ENCODE data around the gene ALS2CL. TPM values are rescaled to one million over a fixed set of nuclear protein-coding genes. Genes with fewer than 3 reads are reported as not detected.

Gene ALS2CL
- total and polyA plus RNA-seq, 2 experiments from 2014 or later, result 3.4 to 11.8 TPM

GRCh38 chr3:46714728-46715506, 21.4 kb upstream of the ALS2CL start:
- Mint-ChIP-seq H3K4me3 (no peak overlapping the region), H3K4me1 (peaks cover 3% of the 10 kb centered on the region; the same call in 2 of the 3 replicates), H3K9me3 (no peaks in the 10 kb centered on the region), H3K36me3 (ENCODE audit: low read depth) (no peaks in the 10 kb centered on the region), H3K27ac (no peak overlapping the region), H3K27me3 (ENCODE audit: insufficient read depth, low read depth, poor library complexity) (peaks cover 2% of the 10 kb centered on the region)
- Histone ChIP-seq H3K27me3 (ENCODE audit: insufficient read depth) (no peaks in the 10 kb centered on the region), H3K27ac (ENCODE audit: low read depth) (no peak overlapping the region), H3K4me3 (no peak overlapping the region), H3F3A (replicated peaks; ENCODE audit: low read depth) (no peaks in the 10 kb centered on the region), H3K4me1 (ENCODE audit: insufficient read depth) (no peaks in the 10 kb centered on the region), H4K20me1 (replicated peaks; ENCODE audit: insufficient read depth) (no peaks in the 10 kb centered on the region), H3K9me2 (ENCODE audit: insufficient read depth) (no peaks in the 10 kb centered on the region), H2AFZ (no peak overlapping the region), H3K36me3 (ENCODE audit: insufficient read depth) (no peaks in the 10 kb centered on the region), H3K4me2 (no peak overlapping the region), H3K79me2 (replicated peaks; ENCODE audit: insufficient read depth) (no peaks in the 10 kb centered on the region)
- TF ChIP-seq, protein P1, sequence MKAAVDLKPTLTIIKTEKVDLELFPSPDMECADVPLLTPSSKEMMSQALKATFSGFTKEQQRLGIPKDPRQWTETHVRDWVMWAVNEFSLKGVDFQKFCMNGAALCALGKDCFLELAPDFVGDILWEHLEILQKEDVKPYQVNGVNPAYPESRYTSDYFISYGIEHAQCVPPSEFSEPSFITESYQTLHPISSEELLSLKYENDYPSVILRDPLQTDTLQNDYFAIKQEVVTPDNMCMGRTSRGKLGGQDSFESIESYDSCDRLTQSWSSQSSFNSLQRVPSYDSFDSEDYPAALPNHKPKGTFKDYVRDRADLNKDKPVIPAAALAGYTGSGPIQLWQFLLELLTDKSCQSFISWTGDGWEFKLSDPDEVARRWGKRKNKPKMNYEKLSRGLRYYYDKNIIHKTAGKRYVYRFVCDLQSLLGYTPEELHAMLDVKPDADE (IDR thresholded peaks at IDR 0.05), result no peak
- TF ChIP-seq EZH2 (IDR thresholded peaks at IDR 0.05; ENCODE audit: low read depth, unreplicated experiment) (no peak), EZH2phosphoT487 (IDR thresholded peaks at IDR 0.05; ENCODE audit: unreplicated experiment) (no peak), STAT1 (IDR thresholded peaks at IDR 0.05; ENCODE audit: unreplicated experiment) (no peak), ZNF331 (CRISPR knock-in tag; IDR thresholded peaks at IDR 0.05; ENCODE audit: low read depth) (no peak), ZNF114 (CRISPR knock-in tag; IDR thresholded peaks at IDR 0.05) (no peak), JUNB (IDR thresholded peaks at IDR 0.05; ENCODE audit: unreplicated experiment) (no peak), POLR2AphosphoS5 (IDR thresholded peaks at IDR 0.05; ENCODE audit: low read depth) (no peak), NANOG (IDR thresholded peaks at IDR 0.05; ENCODE audit: borderline replicate concordance) (no peak), CREB1 (CRISPR knock-in tag; IDR thresholded peaks at IDR 0.05; ENCODE audit: low read depth) (no peak)
- TF ChIP-seq, protein P2, sequence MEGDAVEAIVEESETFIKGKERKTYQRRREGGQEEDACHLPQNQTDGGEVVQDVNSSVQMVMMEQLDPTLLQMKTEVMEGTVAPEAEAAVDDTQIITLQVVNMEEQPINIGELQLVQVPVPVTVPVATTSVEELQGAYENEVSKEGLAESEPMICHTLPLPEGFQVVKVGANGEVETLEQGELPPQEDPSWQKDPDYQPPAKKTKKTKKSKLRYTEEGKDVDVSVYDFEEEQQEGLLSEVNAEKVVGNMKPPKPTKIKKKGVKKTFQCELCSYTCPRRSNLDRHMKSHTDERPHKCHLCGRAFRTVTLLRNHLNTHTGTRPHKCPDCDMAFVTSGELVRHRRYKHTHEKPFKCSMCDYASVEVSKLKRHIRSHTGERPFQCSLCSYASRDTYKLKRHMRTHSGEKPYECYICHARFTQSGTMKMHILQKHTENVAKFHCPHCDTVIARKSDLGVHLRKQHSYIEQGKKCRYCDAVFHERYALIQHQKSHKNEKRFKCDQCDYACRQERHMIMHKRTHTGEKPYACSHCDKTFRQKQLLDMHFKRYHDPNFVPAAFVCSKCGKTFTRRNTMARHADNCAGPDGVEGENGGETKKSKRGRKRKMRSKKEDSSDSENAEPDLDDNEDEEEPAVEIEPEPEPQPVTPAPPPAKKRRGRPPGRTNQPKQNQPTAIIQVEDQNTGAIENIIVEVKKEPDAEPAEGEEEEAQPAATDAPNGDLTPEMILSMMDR (conservative IDR thresholded peaks at IDR 0.05; ENCODE audit: low read depth in 2 of 2), result no peak
- TF ChIP-seq, protein P3, sequence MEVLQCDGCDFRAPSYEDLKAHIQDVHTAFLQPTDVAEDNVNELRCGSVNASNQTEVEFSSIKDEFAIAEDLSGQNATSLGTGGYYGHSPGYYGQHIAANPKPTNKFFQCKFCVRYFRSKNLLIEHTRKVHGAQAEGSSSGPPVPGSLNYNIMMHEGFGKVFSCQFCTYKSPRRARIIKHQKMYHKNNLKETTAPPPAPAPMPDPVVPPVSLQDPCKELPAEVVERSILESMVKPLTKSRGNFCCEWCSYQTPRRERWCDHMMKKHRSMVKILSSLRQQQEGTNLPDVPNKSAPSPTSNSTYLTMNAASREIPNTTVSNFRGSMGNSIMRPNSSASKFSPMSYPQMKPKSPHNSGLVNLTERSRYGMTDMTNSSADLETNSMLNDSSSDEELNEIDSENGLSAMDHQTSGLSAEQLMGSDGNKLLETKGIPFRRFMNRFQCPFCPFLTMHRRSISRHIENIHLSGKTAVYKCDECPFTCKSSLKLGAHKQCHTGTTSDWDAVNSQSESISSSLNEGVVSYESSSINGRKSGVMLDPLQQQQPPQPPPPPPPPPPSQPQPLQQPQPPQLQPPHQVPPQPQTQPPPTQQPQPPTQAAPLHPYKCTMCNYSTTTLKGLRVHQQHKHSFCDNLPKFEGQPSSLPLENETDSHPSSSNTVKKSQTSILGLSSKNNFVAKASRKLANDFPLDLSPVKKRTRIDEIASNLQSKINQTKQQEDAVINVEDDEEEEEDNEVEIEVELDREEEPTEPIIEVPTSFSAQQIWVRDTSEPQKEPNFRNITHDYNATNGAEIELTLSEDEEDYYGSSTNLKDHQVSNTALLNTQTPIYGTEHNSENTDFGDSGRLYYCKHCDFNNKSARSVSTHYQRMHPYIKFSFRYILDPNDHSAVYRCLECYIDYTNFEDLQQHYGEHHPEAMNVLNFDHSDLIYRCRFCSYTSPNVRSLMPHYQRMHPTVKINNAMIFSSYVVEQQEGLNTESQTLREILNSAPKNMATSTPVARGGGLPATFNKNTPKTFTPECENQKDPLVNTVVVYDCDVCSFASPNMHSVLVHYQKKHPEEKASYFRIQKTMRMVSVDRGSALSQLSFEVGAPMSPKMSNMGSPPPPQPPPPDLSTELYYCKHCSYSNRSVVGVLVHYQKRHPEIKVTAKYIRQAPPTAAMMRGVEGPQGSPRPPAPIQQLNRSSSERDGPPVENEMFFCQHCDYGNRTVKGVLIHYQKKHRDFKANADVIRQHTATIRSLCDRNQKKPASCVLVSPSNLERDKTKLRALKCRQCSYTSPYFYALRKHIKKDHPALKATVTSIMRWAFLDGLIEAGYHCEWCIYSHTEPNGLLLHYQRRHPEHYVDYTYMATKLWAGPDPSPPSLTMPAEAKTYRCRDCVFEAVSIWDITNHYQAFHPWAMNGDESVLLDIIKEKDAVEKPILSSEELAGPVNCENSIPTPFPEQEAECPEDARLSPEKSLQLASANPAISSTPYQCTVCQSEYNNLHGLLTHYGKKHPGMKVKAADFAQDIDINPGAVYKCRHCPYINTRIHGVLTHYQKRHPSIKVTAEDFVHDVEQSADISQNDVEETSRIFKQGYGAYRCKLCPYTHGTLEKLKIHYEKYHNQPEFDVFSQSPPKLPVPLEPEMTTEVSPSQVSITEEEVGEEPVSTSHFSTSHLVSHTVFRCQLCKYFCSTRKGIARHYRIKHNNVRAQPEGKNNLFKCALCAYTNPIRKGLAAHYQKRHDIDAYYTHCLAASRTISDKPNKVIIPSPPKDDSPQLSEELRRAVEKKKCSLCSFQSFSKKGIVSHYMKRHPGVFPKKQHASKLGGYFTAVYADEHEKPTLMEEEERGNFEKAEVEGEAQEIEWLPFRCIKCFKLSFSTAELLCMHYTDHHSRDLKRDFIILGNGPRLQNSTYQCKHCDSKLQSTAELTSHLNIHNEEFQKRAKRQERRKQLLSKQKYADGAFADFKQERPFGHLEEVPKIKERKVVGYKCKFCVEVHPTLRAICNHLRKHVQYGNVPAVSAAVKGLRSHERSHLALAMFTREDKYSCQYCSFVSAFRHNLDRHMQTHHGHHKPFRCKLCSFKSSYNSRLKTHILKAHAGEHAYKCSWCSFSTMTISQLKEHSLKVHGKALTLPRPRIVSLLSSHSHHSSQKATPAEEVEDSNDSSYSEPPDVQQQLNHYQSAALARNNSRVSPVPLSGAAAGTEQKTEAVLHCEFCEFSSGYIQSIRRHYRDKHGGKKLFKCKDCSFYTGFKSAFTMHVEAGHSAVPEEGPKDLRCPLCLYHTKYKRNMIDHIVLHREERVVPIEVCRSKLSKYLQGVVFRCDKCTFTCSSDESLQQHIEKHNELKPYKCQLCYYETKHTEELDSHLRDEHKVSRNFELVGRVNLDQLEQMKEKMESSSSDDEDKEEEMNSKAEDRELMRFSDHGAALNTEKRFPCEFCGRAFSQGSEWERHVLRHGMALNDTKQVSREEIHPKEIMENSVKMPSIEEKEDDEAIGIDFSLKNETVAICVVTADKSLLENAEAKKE (CRISPR knock-in tag; IDR thresholded peaks at IDR 0.05), result no peak
- TF ChIP-seq, protein P4, sequence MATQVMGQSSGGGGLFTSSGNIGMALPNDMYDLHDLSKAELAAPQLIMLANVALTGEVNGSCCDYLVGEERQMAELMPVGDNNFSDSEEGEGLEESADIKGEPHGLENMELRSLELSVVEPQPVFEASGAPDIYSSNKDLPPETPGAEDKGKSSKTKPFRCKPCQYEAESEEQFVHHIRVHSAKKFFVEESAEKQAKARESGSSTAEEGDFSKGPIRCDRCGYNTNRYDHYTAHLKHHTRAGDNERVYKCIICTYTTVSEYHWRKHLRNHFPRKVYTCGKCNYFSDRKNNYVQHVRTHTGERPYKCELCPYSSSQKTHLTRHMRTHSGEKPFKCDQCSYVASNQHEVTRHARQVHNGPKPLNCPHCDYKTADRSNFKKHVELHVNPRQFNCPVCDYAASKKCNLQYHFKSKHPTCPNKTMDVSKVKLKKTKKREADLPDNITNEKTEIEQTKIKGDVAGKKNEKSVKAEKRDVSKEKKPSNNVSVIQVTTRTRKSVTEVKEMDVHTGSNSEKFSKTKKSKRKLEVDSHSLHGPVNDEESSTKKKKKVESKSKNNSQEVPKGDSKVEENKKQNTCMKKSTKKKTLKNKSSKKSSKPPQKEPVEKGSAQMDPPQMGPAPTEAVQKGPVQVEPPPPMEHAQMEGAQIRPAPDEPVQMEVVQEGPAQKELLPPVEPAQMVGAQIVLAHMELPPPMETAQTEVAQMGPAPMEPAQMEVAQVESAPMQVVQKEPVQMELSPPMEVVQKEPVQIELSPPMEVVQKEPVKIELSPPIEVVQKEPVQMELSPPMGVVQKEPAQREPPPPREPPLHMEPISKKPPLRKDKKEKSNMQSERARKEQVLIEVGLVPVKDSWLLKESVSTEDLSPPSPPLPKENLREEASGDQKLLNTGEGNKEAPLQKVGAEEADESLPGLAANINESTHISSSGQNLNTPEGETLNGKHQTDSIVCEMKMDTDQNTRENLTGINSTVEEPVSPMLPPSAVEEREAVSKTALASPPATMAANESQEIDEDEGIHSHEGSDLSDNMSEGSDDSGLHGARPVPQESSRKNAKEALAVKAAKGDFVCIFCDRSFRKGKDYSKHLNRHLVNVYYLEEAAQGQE (IDR thresholded peaks at IDR 0.05; ENCODE audit: unreplicated experiment), result no peak
- ATAC-seq (no peak), DNase-seq (ENCODE audit: low spot score) (no peak)

Data from GM23338 (cell line).